NCI-H1930 (cell line): ENCODE measurements around the gene LRGUK.
"Not testable (repeated sequence)": the region's sequence is repeated elsewhere in the genome, so short reads cannot be mapped to it uniquely, and the experiment has no call there.

Experiments used
- DNase-seq, 2 experiments: peaks; one replicate each; lab custom pipeline; 2025; lab: John Stamatoyannopoulos, UW

LRGUK gene

GRCh38 chr7:134187893-134188292 lies 60.8 kb downstream of the LRGUK start:
- no peak for DNase-seq

- DNase-seq = no peak
Observed at GRCh38 chr7:134188311-134188710, 61.2 kb downstream of the LRGUK start.

GRCh38 chr7:134189559-134189958 lies 62.4 kb downstream of the LRGUK start:
- DNase-seq = no peak

GRCh38 chr7:134191876-134192275 lies 64.7 kb downstream of the LRGUK start:
- no peak for DNase-seq

- no peak for DNase-seq
Observed at GRCh38 chr7:134193240-134193639, 66.1 kb downstream of the LRGUK start.

GRCh38 chr7:134195252-134195651 lies 68.1 kb downstream of the LRGUK start:
- DNase-seq = no peak

GRCh38 chr7:134196439-134196838 lies 69.3 kb downstream of the LRGUK start:
- DNase-seq = no peak

- no peak for DNase-seq
Observed at GRCh38 chr7:134197345-134197744, 70.2 kb downstream of the LRGUK start.

GRCh38 chr7:134200970-134201369 lies 73.8 kb downstream of the LRGUK start:
- no peak for DNase-seq

- no peak for DNase-seq
Observed at GRCh38 chr7:134201569-134202261, 74.6 kb downstream of the LRGUK start.

GRCh38 chr7:134203186-134203889 lies 76.2 kb downstream of the LRGUK start:
- DNase-seq = no peak

- no peak for DNase-seq
Observed at GRCh38 chr7:134209322-134210015, 82.3 kb downstream of the LRGUK start.

GRCh38 chr7:134210227-134210626 lies 83.1 kb downstream of the LRGUK start:
- no peak for DNase-seq

- DNase-seq = no peak
Observed at GRCh38 chr7:134210976-134211663, 84.0 kb downstream of the LRGUK start.

GRCh38 chr7:134211817-134212216 lies 84.7 kb downstream of the LRGUK start:
- DNase-seq = no peak

- no peak for DNase-seq
Observed at GRCh38 chr7:134212576-134213546, 85.7 kb downstream of the LRGUK start.

GRCh38 chr7:134220236-134220635 lies 93.1 kb downstream of the LRGUK start:
- no peak for DNase-seq

GRCh38 chr7:134231296-134231695 lies 104.2 kb downstream of the LRGUK start:
- not testable (repeated sequence) for DNase-seq

GRCh38 chr7:134234216-134234615 lies 107.1 kb downstream of the LRGUK start:
- DNase-seq = no peak

- DNase-seq = no peak
Observed at GRCh38 chr7:134245253-134245652, 118.1 kb downstream of the LRGUK start.

- no peak for DNase-seq
Observed at GRCh38 chr7:134246347-134246746, 119.2 kb downstream of the LRGUK start.
